Measurements from ENCODE around the gene FAM124A.

Gene FAM124A

DNA sequence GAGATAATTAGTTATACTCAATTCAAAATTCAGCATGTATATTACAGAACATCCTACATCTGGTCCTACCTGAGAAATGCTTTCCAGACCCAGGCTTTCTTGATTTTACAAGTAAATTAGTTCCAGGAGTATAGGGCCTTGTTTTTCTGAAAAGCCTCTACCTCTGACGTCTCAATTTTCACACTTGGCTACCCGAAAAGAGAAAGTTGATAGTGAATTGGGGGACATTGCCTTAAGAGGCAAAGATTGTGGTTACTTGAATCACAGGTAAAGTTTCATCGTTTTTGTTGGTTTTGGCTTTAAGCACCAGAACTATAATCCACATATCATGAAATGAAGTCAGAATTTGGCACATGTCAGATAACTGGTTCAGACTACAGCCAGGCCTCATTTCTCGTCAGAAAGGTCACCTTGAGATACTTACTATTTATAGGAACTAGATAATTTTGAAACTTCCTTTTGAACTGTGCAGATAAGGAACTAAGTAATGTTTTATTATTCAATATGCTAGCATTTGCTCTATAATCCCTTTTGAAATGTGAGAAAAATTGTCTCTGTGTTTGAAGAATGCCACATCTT is 30.8 kb downstream of the FAM124A start:
- Histone ChIP-seq H3K27ac (ENCODE audit: low read depth, low read length) (no peak overlapping the region), H3K9ac (ENCODE audit: low read depth, low read length) (no peak overlapping the region), H3K36me3 (ENCODE audit: control insufficient read depth, insufficient read depth, low read length) (peaks cover 99% of the 10 kb centered on the region), H3K4me3 (ENCODE audit: low read depth, low read length) (no peak overlapping the region), H3K27me3 (ENCODE audit: control insufficient read depth, insufficient read depth, low read length) (no peaks in the 10 kb centered on the region), H3K4me1 (ENCODE audit: control insufficient read depth, insufficient read depth, low read length) (peaks cover 48% of the 10 kb centered on the region), H3K9me3 (ENCODE audit: control insufficient read depth, insufficient read depth, low read length) (no peaks in the 10 kb centered on the region)

DNA sequence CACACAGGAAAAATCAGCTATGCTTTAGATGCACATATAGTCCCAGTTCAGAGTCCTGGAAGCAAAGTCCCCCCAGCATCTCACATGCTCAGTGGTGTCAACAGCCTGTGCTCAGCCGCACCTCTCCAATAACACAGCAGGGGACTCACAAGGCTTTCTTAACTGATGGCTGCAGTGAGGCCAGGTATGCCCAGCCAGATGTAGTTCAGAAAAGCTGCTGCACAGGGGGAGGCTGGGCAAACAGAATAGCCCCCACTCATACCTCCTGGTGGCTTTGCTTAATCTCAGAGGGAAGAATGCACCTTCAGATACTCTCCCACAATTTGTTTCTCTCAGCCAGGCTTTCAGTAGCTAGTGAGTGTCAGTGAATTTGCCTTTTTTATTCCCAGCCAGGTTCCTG is 33.4 kb downstream of the FAM124A start:
- H3K27ac ChIP-seq (ENCODE audit: low read depth, low read length): peak overlapping the region; percentile 76
- H3K4me1 ChIP-seq (ENCODE audit: control insufficient read depth, insufficient read depth, low read length): peaks cover 44% of the 10 kb centered on the region
- H3K9ac ChIP-seq (ENCODE audit: low read depth, low read length): no peak overlapping the region
- H3K27me3 ChIP-seq (ENCODE audit: control insufficient read depth, insufficient read depth, low read length): no peaks in the 10 kb centered on the region
- no peaks in the 10 kb centered on the region for H3K9me3 ChIP-seq (ENCODE audit: control insufficient read depth, insufficient read depth, low read length)
- H3K36me3 ChIP-seq (ENCODE audit: control insufficient read depth, insufficient read depth, low read length): peaks cover 100% of the 10 kb centered on the region
- H3K4me3 ChIP-seq (ENCODE audit: low read depth, low read length): no peak overlapping the region

DNA sequence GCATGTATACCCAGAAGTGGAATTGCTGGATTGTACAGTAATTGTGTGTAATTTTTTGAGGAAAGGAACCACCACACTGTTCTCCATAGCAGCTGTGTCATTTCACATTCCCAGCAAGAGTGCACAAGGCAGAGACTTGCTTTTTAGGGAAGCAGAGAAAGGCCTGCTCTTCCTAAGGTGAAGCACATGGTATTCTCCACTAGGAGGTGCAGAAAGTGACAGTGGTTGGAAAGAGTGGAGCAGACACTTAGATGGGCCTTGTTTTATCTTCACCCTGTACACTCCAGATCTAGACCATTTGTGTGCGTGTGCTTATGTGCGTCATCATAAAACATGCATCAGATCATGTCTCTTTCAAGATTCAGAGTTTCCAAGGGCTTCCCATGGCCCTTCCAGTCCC is 35.0 kb downstream of the FAM124A start:
- Histone ChIP-seq H3K9me3 (ENCODE audit: control insufficient read depth, insufficient read depth, low read length) (no peaks in the 10 kb centered on the region), H3K36me3 (ENCODE audit: control insufficient read depth, insufficient read depth, low read length) (peaks cover 100% of the 10 kb centered on the region), H3K9ac (ENCODE audit: low read depth, low read length) (no peak overlapping the region), H3K27ac (ENCODE audit: low read depth, low read length) (no peak overlapping the region), H3K4me1 (ENCODE audit: control insufficient read depth, insufficient read depth, low read length) (peaks cover 53% of the 10 kb centered on the region), H3K4me3 (ENCODE audit: low read depth, low read length) (no peak overlapping the region), H3K27me3 (ENCODE audit: control insufficient read depth, insufficient read depth, low read length) (no peaks in the 10 kb centered on the region)

DNA sequence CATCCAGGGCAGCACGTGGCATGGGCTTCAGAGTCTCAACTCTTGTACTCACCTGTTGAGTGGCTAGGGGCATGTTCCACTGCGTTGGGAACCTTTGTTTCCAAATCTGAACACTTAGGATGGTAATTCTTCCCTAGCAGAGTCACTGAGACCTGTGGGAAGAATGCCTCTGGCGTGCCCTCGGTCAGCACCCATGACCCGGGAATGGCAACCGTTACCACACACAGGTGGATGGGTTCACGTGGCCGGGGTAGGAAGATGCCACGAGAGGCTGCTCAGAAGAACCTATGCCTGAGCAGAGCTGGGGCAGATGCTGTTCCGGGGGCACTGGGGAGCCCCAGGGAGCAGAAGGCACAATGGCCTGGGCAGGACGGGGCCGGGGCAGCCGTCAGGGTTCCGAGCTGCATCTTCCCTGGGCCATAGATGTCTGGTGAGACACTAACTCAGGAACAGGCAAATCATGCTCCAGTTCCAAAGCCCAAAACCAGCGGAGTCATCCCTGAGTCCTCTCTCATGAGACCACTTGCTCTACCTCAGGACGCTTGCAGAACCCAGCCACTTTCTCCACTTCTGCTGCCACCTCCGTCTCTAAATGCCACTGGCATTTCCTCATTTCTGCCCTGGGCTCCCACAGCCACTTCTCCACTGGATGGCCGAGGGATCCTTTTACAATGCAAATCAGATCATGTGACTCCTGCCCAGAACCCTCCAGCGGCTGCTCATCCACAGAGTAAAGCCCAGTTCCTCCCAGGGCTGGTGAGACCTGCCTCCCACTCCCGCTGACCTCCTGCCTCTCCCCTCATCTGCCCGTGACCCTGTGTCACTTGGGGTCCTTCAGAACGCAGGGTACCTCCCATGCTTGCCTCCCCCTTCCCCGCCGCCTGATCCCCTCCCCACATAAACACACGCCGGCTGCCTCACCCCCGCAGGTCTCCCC is 36.7 kb downstream of the FAM124A start:
- Histone ChIP-seq H3K27ac (ENCODE audit: low read depth, low read length) (no peak overlapping the region), H3K36me3 (ENCODE audit: control insufficient read depth, insufficient read depth, low read length) (peaks cover 99% of the 10 kb centered on the region), H3K27me3 (ENCODE audit: control insufficient read depth, insufficient read depth, low read length) (no peaks in the 10 kb centered on the region), H3K4me3 (ENCODE audit: low read depth, low read length) (no peak overlapping the region), H3K9me3 (ENCODE audit: control insufficient read depth, insufficient read depth, low read length) (no peaks in the 10 kb centered on the region), H3K4me1 (ENCODE audit: control insufficient read depth, insufficient read depth, low read length) (peaks cover 56% of the 10 kb centered on the region), H3K9ac (ENCODE audit: low read depth, low read length) (no peak overlapping the region)

DNA sequence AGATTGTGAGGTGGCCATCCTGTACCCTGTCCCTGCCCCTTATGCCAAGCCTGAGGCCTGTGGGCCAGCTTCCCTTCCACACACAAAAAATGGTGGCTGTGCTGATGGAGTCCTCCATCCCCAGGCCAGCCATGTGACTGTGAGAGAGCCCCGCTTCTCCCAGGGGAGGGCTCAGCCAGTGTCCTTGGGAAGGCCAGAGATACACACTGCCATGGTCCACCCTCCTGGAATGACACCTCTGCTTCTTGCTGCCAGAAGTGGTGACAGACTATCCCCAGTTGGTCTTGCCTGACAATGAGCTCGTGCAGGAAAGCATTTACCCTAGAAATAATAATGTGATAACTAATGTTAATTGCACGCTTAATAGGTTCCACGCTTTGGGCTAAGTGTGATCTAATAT is 38.0 kb downstream of the FAM124A start:
- peaks cover 45% of the 10 kb centered on the region for H3K4me1 ChIP-seq (ENCODE audit: control insufficient read depth, insufficient read depth, low read length)
- H3K4me3 ChIP-seq (ENCODE audit: low read depth, low read length): no peak overlapping the region

DNA sequence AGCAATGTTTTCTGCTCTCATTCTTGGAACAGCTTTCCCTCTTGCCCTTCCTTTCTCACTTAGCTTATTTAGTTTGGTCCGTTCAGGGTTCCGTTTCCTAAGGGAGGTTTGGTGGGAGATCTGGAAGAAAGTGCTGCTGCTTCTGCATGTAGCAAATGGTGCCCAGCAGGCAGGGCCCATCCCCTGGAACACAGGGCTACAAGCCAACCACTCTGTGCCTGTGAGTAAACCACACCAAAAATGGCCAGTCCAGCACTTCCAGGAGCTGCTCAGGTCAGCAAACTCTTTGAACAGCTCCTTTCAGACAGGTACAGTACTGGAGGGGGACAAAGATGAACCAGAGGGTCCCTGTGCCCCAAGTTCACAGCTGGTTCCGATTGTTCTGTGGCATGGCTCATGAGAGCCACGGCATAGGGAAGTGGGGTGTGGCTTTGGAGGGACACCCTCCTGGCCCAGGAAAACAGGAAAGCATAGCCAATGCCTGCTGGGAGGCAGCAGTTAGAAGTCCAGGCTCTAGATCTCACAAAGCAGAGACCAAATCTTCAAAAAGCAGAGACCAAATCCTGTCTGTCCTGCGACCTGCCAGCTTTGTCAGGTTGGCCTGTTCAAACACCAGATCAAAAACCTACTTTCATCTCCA is 39.5 kb downstream of the FAM124A start:
- H3K9me3 ChIP-seq (ENCODE audit: control insufficient read depth, insufficient read depth, low read length): no peaks in the 10 kb centered on the region
- peaks cover 34% of the 10 kb centered on the region for H3K4me1 ChIP-seq (ENCODE audit: control insufficient read depth, insufficient read depth, low read length)
- no peaks in the 10 kb centered on the region for H3K27me3 ChIP-seq (ENCODE audit: control insufficient read depth, insufficient read depth, low read length)
- no peak overlapping the region for H3K9ac ChIP-seq (ENCODE audit: low read depth, low read length)
- H3K36me3 ChIP-seq (ENCODE audit: control insufficient read depth, insufficient read depth, low read length): peaks cover 99% of the 10 kb centered on the region
- no peak overlapping the region for H3K4me3 ChIP-seq (ENCODE audit: low read depth, low read length)
- peak overlapping the region; percentile 41 for H3K27ac ChIP-seq (ENCODE audit: low read depth, low read length)

More for the DNA sequence above, 38.0 kb downstream of the FAM124A start:
- Histone ChIP-seq H3K36me3 (ENCODE audit: control insufficient read depth, insufficient read depth, low read length) (peaks cover 99% of the 10 kb centered on the region), H3K27ac (ENCODE audit: low read depth, low read length) (no peak overlapping the region), H3K9me3 (ENCODE audit: control insufficient read depth, insufficient read depth, low read length) (no peaks in the 10 kb centered on the region), H3K27me3 (ENCODE audit: control insufficient read depth, insufficient read depth, low read length) (no peaks in the 10 kb centered on the region), H3K9ac (ENCODE audit: low read depth, low read length) (no peak overlapping the region)

DNA sequence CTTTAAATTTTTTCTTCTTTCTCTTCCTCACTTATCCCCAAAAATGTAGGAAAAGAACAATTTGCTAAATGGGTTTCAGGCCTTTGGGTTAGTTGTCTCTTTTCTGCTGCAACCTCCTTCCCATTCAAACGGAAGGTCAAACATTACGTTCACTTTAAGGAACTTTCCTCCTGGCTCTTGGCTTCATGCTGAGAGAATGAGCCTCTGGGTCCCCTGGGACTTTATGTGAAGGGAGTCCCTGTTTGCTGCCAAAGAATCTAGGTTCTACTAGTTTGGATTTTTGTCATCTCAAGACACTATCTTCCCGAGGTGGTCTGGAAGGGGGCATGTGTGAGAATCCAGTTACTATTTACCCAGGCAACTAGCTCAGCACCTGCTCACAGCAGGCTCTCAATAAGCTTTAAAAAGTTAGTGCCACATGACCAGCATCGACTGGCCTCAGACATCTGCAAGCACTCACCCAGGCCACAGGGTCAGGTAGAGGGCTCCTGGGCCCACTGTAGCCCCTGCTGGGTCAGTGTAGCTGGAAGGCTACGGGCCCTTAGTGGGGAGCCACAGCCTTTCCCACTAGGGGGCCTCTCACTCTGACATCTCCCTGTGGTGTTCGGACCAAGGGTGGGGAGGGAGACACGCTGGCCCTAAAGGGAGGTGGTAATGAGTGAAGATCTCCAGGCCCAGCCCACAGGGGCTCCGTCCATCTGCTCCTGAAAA is 40.5 kb downstream of the FAM124A start:
- Histone ChIP-seq H3K4me1 (ENCODE audit: control insufficient read depth, insufficient read depth, low read length) (peaks cover 34% of the 10 kb centered on the region), H3K9ac (ENCODE audit: low read depth, low read length) (no peak overlapping the region), H3K4me3 (ENCODE audit: low read depth, low read length) (no peak overlapping the region), H3K9me3 (ENCODE audit: control insufficient read depth, insufficient read depth, low read length) (no peaks in the 10 kb centered on the region), H3K36me3 (ENCODE audit: control insufficient read depth, insufficient read depth, low read length) (peaks cover 92% of the 10 kb centered on the region), H3K27ac (ENCODE audit: low read depth, low read length) (peak overlapping the region; percentile 21), H3K27me3 (ENCODE audit: control insufficient read depth, insufficient read depth, low read length) (no peaks in the 10 kb centered on the region)

DNA sequence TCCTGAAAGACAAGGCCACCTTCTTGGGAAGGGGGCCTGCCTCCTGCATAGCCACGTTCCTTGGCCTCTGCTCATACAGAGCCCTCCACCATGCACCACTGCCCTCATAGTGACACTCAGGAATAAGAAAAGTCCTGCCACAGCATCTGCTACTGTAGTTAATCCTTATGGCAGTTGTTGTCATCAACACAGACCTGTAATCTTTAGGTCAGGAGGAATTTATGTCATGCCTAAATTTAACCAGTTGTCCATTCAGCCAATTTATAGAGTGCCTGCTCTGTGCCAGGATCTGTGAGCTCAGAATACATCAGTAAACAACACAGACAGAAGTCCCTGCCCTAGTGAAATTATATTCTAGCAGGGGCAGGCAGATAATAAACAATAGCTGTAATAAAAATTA is 44.4 kb downstream of the FAM124A start:
- H3K9ac ChIP-seq (ENCODE audit: low read depth, low read length): no peak overlapping the region
- no peaks in the 10 kb centered on the region for H3K27me3 ChIP-seq (ENCODE audit: control insufficient read depth, insufficient read depth, low read length)
- peaks cover 61% of the 10 kb centered on the region for H3K36me3 ChIP-seq (ENCODE audit: control insufficient read depth, insufficient read depth, low read length)
- no peak overlapping the region for H3K4me3 ChIP-seq (ENCODE audit: low read depth, low read length)
- peaks cover 43% of the 10 kb centered on the region for H3K4me1 ChIP-seq (ENCODE audit: control insufficient read depth, insufficient read depth, low read length)
- H3K9me3 ChIP-seq (ENCODE audit: control insufficient read depth, insufficient read depth, low read length): no peaks in the 10 kb centered on the region
- H3K27ac ChIP-seq (ENCODE audit: low read depth, low read length): no peak overlapping the region

DNA sequence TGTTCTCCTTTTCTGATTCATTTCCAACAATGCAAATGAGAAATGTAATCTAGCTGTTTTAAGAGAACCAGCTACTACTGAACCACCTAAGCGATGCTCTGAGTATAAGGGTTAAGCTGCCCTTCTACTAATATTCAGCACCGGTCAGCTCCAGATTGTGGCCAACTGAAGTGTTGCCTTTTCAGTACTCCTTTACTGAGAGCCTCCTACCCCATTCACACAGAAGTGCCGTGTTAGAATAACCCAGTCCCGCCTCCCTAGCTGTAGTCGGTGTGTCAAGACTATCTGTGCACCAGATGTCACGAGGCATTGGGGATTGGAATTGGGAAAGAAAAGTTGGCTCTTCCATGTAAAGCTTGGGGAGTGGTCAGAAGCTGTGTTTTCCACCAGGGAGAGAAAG is 45.4 kb downstream of the FAM124A start:
- Histone ChIP-seq H3K9ac (ENCODE audit: low read depth, low read length) (no peak overlapping the region), H3K27ac (ENCODE audit: low read depth, low read length) (no peak overlapping the region), H3K36me3 (ENCODE audit: control insufficient read depth, insufficient read depth, low read length) (peaks cover 61% of the 10 kb centered on the region), H3K4me1 (ENCODE audit: control insufficient read depth, insufficient read depth, low read length) (peaks cover 33% of the 10 kb centered on the region), H3K9me3 (ENCODE audit: control insufficient read depth, insufficient read depth, low read length) (no peaks in the 10 kb centered on the region), H3K27me3 (ENCODE audit: control insufficient read depth, insufficient read depth, low read length) (no peaks in the 10 kb centered on the region), H3K4me3 (ENCODE audit: low read depth, low read length) (no peak overlapping the region)

DNA sequence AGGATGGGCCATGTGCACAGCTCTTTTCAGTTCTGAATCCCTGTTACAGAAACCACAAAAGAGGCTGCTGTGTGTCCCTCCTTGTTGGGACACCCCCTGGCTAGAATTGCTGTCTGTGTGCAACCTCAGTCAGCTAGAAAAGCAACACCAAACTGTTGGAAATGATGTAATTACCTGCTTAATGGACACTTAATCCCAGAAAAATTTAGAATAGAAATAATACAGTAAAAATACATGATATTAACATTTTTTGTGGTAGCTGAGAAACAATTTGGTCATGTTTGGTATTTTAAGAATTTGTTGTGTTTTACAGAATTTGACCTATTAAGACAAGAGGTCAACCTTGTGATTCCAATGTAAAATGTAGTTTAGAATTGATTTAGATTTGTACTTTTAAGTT is 46.8 kb downstream of the FAM124A start:
- Histone ChIP-seq H3K4me1 (ENCODE audit: control insufficient read depth, insufficient read depth, low read length) (peaks cover 26% of the 10 kb centered on the region), H3K36me3 (ENCODE audit: control insufficient read depth, insufficient read depth, low read length) (peaks cover 56% of the 10 kb centered on the region), H3K27ac (ENCODE audit: low read depth, low read length) (no peak overlapping the region), H3K27me3 (ENCODE audit: control insufficient read depth, insufficient read depth, low read length) (no peaks in the 10 kb centered on the region), H3K9ac (ENCODE audit: low read depth, low read length) (no peak overlapping the region), H3K9me3 (ENCODE audit: control insufficient read depth, insufficient read depth, low read length) (no peaks in the 10 kb centered on the region), H3K4me3 (ENCODE audit: low read depth, low read length) (no peak overlapping the region)

Data from HUES48 (cell line).